Choroid plexus epithelial cell (primary cell): Measurements from ENCODE around the gene SFT2D1.

Source experiments
- DNase-seq: peaks from one replicate; pipeline ENCODE4 v3.0.0-alpha.2; 2010; ENCODE audit warnings: low read depth
- H3K4me3 ChIP-seq: 2 replicates; pipeline ENCODE4 v1.5.1; 2011; ENCODE audit warnings: low read depth, mild to moderate bottlenecking, control low read depth, low read length, moderate library complexity
- TF ChIP-seq, protein P1 (sequence below): conservative IDR thresholded peaks from 2 replicates; pipeline ENCODE4 v1.5.1; 2011; ENCODE audit warnings: low read depth, mild to moderate bottlenecking, control low read depth, inconsistent platforms, low read length, moderate library complexity

SFT2D1 gene

DNA sequence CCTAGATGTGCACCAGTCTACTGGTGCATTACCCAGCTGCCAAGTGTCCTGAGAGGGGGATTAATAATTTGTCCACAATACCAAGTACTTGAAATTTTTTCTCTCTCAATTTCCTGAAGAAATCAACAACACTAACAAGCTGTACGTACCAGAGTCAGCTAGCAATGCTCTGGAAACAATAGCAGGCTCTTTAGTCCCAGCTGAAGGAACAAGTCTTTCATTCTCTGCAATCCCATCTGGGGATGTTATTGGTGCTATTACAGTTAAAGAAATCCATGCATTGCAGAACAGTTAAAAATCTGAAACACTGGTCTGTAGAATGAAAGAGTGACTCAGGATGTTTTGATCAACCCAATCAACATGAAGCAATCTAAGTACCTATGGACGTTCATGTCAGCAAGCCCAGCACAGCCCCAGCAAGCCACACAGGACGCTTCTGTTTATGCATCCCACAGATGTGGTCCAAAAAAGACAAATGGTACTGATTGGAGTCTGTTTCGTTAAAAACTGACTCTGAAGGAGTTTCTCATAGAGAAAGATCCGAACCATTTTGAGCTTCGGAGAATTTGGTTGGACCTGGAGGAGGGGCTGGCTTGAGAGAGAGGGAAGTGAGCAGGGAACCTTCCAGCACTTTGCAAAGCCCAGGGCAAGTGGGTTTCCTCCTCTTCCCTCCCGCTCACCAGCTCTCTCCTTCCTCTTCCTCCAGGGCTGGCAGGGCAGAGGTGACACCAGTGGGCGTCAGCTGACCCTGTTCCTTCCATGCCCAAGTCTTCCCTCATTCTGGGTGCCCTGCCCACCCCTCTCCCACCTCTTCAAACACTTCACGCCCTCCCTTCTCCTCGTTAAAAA, 46.1 kb downstream of the SFT2D1 start:
- no peak for DNase-seq
- TF ChIP-seq, protein P1, sequence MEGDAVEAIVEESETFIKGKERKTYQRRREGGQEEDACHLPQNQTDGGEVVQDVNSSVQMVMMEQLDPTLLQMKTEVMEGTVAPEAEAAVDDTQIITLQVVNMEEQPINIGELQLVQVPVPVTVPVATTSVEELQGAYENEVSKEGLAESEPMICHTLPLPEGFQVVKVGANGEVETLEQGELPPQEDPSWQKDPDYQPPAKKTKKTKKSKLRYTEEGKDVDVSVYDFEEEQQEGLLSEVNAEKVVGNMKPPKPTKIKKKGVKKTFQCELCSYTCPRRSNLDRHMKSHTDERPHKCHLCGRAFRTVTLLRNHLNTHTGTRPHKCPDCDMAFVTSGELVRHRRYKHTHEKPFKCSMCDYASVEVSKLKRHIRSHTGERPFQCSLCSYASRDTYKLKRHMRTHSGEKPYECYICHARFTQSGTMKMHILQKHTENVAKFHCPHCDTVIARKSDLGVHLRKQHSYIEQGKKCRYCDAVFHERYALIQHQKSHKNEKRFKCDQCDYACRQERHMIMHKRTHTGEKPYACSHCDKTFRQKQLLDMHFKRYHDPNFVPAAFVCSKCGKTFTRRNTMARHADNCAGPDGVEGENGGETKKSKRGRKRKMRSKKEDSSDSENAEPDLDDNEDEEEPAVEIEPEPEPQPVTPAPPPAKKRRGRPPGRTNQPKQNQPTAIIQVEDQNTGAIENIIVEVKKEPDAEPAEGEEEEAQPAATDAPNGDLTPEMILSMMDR: no peak
- no peak overlapping the region for H3K4me3 ChIP-seq

DNA sequence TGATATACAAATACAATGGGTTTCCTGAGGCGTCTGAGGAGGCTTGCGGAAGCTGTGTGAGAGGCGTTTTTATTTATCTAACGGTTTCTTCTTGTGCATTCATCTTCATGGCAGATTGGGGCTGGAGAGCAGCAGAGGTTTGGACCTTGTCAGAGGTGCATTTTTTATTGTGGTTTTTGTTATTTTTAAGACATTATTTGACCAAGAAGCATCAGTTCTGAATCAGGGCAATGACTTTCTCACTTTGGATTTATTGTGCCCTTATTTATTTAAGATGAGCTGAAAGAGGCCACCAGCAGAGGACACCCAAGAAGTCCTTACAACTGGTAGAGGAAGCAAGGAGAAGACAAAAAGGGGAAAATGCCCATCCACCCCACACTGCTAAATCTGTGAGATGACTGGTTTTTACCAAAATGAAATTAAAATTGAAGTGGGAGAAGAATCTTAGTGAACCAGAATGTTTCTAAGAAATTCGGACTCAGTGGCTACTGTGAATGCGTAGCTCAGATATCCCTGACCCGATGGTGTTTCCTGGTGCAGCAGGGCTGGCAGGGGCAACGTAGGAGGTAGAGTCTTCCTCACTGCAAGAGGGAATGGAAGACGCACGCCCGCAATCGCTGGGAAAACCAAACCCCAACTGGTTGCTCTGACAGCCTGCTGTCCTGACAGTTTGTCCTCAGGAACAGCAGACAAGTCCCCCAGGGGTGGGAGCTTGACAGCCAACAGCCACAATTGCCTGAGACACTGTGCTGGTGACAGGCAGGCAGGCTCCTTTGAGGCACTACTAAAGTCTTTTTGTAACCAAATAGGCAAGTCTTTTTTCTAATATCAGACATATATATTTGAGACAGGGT, 48.4 kb downstream of the SFT2D1 start:
- TF ChIP-seq, protein P1: no peak
- DNase-seq: no peak
- H3K4me3 ChIP-seq: no peak overlapping the region

DNA sequence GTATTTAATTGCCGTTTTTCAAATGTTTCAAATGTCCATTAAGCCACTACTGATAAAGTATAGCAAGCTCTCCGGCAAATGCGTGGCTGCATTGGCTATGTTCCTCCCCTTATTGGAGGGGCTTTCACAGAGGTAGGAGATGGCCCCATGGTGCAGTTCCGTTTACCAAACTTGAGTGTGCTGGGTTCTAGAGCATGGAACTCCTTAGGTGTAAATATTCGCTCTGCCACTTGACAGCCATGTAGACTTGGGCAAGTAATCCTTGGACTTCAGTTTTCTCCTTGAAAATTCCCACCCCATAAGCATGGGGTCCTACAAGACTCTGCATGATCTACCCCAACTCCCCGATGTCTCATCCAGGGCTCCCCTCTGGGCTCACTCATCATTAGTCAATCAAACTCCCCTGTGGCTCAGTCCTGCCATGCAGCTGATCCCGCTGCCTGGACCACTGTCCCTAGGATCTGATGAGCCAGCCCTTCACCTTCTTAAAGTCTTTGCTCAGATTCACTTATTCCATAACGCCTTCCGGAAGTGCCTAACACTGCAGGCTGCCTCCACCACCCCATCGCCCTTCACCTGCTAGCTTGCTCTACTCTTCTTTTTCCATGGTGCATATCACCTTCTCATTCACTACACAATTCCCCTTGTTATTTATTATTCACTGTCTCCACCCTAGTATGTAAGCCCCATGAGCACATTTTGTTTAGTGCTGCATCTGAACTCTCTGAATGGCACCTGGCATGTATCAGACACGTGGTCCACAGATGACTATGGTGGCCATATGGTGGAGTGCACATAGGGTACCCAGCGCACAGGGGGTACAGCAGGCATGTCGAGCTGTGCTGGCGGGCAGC, 52.9 kb downstream of the SFT2D1 start:
- no peak overlapping the region for H3K4me3 ChIP-seq
- TF ChIP-seq, protein P1: no peak
- no peak for DNase-seq

DNA sequence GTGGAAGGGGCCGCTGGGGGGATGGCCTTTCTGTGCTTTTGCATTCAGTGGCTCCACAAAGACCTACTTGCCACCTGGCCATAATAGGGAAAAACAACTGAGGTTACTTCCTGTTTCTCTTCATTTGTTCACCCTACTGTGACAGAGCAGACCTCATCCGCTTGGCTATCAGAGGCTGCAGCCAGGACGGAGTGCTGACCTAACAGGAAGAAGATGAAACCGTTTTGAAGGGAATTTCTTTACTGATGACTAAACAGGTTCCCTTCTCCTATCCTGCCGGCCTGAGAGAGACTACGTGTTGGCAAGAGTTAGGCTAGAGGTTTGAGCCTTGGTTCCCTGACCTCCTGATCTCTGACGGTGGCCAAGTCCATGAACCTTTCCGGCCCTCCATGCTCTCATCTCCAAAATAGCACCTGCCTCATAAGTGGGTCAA, 55.5 kb downstream of the SFT2D1 start:
- DNase-seq: no peak
- TF ChIP-seq, protein P1: no peak
- H3K4me3 ChIP-seq: no peak overlapping the region

DNA sequence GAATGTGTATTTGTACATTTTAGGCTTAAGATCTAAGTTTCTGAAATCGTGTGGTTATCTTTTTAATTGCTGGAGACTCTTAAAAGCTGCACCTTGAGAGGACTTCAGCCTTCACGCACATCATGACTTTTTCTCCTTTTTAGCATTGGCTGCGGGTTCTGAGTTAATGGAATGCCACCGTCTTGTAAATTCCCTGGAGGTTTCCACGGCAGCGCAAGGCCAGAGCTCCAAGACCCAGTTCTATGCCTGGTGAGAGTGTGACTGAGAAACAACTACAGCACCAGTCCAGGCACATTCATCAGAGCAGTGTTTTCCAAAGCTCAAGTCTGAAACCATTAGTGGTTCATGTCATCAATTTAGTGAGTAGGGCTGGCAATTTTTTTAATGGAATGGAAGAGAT, 57.1 kb downstream of the SFT2D1 start:
- TF ChIP-seq, protein P1: no peak
- DNase-seq: no peak
- no peak overlapping the region for H3K4me3 ChIP-seq

DNA sequence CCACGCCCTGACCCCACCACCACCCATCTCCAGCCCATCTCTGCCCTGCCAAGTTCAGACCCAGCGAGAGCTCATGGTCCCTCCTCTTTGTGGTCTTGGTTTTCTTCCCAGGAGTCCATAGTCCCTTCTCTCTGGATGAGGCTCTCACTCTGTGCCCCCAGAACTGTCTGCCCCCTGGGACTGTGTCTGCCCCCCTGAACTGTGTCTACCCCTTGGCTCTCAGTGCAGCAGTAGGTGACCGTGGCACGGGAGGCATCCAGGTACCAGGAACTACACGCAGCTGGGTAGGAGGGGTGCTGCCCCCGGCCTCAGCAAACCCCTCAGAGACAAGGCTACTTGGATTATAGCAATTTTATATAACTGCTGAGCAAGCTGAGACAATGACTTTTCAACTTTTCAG, 57.7 kb downstream of the SFT2D1 start:
- TF ChIP-seq, protein P1: no peak
- no peak for DNase-seq
- H3K4me3 ChIP-seq: no peak overlapping the region
